GM19468 (cell line): ENCODE results near the gene ANO5.

Experiments used
- ATAC-seq: cut with Tn5 transposase; IDR thresholded peaks from one replicate; pipeline ENCODE4 v1.9.1; 2021; ENCODE audit warnings: mild to moderate bottlenecking, moderate library complexity, moderate number of reproducible peaks; ENCODE audit not compliant: unreplicated experiment; ENCODE audit errors: extremely low read depth

The ANO5 gene

DNA sequence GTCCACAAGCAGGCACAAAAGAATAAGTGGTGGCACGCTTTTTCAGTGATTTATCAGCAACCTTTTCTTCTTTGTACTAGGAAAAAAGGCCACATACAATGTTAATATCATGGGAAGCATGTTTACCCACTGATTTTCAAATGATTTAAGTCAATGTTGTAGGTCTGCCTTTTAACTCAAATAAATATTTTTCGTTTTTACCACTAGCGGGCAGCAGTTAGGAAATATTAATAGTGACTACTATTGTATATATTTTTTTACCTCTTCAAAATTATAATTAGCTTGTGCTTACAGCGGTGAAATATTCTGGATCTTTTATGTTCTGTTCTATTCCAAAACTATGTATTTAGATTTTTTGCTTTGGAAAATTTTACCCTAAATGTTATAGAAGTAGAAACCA, 138.9 kb downstream of the ANO5 start:
- no peak for ATAC-seq
